Breast epithelium (tissue), 4 donors: ENCODE results near the gene WBP11. TPM values are rescaled to one million over a fixed set of nuclear protein-coding genes. Genes with fewer than 3 reads are reported as not detected.
A peak's percentile ranks its signal among the peaks of the same experiment; 100 is the strongest.

Source experiments
- DNase-seq, 2 donors: peaks; one replicate each; pipeline ENCODE4 v3.0.0-alpha.2; 2019; ENCODE audit warnings: low spot score in 2 of 2
- H3K27ac ChIP-seq, 2 donors: fragments of 200-600 bp; sonication (generic) in 1 of 2; one replicate each; pipeline ENCODE4 v1.5.1; 2016 to 2019; ENCODE audit warnings: mild to moderate bottlenecking in 1 of 2
- H3K27me3 ChIP-seq, 2 donors: fragments of 200-600 bp; sonication (generic) in 1 of 2; one replicate each; pipeline versions ENCODE4 v1.5.1 to v1.6.0; 2017 to 2019; ENCODE audit warnings: control low read depth in 1 of 2, mild to moderate bottlenecking in 1 of 2
- H3K36me3 ChIP-seq: fragments of 200-600 bp; one replicate; pipeline ENCODE4 v1.5.1; 2019
- H3K4me1 ChIP-seq, 2 donors: fragments of 200-600 bp; sonication (generic); one replicate each; pipeline ENCODE4 v1.5.1; 2016 to 2019; ENCODE audit warnings: control low read depth in 1 of 2
- H3K4me3 ChIP-seq, 3 donors: fragments of 200-600 bp; sonication (generic); 1 replicate in 2 of 3; 2 replicates in 1 of 3; pipeline ENCODE4 v1.5.1; 2016 to 2019; ENCODE audit warnings: mild to moderate bottlenecking in 3 of 3, moderate library complexity in 2 of 3
- H3K9me3 ChIP-seq, 2 donors: fragments of 200-600 bp; sonication (generic) in 1 of 2; one replicate each; pipeline ENCODE4 v1.5.1; 2016 to 2019; ENCODE audit warnings: control low read depth in 1 of 2
- POLR2A ChIP-seq: fragments of 450-650 bp; IDR thresholded peaks from one replicate; pipeline ENCODE4 v1.6.1; 2016; ENCODE audit warnings: antibody characterized with exemption, mild to moderate bottlenecking, moderate library complexity
- POLR2AphosphoS5 ChIP-seq, 3 donors: sonication (generic); formaldehyde crosslinking; IDR thresholded peaks; one replicate each; pipeline ENCODE4 v1.6.1; 2017; ENCODE audit warnings: antibody characterized with exemption in 3 of 3
- intact Hi-C: fragments of 100-400 bp; cut with DNase I; formaldehyde crosslinking; loops from one replicate; pipeline ENCODE4 v1.15.1; 2023; ENCODE audit warnings: low total_unique reads
- total RNA-seq, 3 donors: library from RNA; depleted of rRNA; stranded (reverse); fragments of >200 nt; gene quantifications; one replicate each; pipeline ENCODE4 v1.1.0, GENCODE V29; 2016
- TF ChIP-seq, protein P1 (sequence below), 3 donors: fragments of 450-650 bp; IDR thresholded peaks; one replicate each; pipeline ENCODE4 v1.5.1; 2016 to 2017; ENCODE audit warnings: antibody characterized with exemption in 3 of 3, mild to moderate bottlenecking in 3 of 3, moderate library complexity in 3 of 3

Gene WBP11
- total RNA-seq, 3 donors from 2014 or later, result 20.3 to 22.8 (median 22.1) TPM

DNA sequence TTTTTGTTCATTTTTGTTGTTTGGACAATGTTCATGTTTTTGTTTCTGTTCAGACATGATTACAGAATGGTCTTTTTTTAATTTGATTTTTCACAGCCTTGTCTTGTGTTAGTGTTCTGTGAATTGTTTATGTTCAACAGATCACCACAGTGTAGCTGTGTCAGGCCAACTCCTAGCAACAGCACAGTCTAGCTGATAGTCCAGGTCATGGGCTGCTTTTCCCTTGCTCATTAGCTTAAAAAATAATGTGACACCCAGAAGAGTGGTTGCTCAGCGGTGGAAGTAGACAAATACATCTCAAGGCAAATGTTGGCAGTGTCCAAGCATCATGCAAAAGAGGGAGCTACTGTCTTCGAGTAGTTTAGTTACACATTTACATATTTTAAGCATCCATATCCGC lies 22.4 kb downstream of the WBP11 start:
- H3K9me3 ChIP-seq, result no peaks in the 10 kb centered on the region
- TF ChIP-seq, protein P1, sequence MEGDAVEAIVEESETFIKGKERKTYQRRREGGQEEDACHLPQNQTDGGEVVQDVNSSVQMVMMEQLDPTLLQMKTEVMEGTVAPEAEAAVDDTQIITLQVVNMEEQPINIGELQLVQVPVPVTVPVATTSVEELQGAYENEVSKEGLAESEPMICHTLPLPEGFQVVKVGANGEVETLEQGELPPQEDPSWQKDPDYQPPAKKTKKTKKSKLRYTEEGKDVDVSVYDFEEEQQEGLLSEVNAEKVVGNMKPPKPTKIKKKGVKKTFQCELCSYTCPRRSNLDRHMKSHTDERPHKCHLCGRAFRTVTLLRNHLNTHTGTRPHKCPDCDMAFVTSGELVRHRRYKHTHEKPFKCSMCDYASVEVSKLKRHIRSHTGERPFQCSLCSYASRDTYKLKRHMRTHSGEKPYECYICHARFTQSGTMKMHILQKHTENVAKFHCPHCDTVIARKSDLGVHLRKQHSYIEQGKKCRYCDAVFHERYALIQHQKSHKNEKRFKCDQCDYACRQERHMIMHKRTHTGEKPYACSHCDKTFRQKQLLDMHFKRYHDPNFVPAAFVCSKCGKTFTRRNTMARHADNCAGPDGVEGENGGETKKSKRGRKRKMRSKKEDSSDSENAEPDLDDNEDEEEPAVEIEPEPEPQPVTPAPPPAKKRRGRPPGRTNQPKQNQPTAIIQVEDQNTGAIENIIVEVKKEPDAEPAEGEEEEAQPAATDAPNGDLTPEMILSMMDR (IDR thresholded peaks at IDR 0.05), result no peak
- TF ChIP-seq POLR2AphosphoS5 (IDR thresholded peaks at IDR 0.05) (no peak), POLR2A (no peak)
- no peaks in the 10 kb centered on the region for H3K27me3 ChIP-seq
- intact Hi-C loops, result no loop called here
- no peak for DNase-seq
- no peaks in the 10 kb centered on the region for H3K36me3 ChIP-seq
- no peak overlapping the region for H3K4me3 ChIP-seq
- peaks cover 0 to 7% of the 10 kb centered on the region in 2 donors for H3K4me1 ChIP-seq
- no peak overlapping the region for H3K27ac ChIP-seq

DNA sequence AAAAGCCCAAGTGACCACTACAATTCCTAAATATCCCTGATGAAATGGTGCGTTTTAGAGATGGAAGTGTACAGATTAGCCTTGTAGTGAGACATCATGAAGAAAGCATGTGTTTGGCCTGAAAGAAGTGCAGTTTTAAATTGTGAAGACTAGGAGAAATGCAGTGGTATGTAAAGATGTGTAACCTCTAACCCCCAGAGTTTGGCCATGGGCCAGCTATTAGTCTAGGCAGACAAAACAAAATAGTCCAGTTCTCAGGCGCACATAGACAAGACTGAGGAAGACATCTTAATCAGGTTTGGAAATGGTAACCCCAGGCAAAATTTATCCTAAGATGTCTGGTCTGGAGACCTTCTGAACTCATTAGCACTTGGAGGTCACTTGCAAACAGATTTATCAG lies 23.4 kb downstream of the WBP11 start:
- Histone ChIP-seq H3K4me1 (peaks cover 0 to 7% of the 10 kb centered on the region in 2 donors), H3K9me3 (no peaks in the 10 kb centered on the region), H3K27ac (no peak overlapping the region), H3K27me3 (no peaks in the 10 kb centered on the region), H3K36me3 (no peaks in the 10 kb centered on the region), H3K4me3 (no peak overlapping the region)
- DNase-seq, result no peak
- intact Hi-C loops, result no loop called here
- TF ChIP-seq POLR2AphosphoS5 (IDR thresholded peaks at IDR 0.05), result no peak
- TF ChIP-seq POLR2A, result no peak
- TF ChIP-seq, protein P1 (IDR thresholded peaks at IDR 0.05), result no peak

DNA sequence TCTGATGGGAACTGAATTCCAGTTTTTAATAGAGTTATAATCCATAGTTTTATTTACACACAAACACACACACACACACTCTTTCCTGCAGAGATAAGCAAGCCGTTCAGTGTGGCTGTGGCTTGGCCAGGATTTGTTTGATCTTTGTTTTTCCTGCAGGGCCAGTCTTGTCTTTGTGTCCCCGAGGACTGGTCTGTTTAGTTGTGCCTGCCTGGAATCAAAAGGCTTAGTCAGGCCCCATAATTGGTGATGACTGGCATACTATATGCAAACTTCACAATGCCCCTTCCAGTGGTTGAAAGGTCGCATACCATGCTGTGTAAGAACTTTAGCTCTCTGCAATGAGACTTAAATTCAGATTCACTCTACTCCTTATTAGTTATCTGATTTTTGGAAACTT lies 26.0 kb downstream of the WBP11 start:
- peak overlapping the region; percentile 98 to 99 for H3K27ac ChIP-seq
- intact Hi-C loops, result no loop called here

DNA sequence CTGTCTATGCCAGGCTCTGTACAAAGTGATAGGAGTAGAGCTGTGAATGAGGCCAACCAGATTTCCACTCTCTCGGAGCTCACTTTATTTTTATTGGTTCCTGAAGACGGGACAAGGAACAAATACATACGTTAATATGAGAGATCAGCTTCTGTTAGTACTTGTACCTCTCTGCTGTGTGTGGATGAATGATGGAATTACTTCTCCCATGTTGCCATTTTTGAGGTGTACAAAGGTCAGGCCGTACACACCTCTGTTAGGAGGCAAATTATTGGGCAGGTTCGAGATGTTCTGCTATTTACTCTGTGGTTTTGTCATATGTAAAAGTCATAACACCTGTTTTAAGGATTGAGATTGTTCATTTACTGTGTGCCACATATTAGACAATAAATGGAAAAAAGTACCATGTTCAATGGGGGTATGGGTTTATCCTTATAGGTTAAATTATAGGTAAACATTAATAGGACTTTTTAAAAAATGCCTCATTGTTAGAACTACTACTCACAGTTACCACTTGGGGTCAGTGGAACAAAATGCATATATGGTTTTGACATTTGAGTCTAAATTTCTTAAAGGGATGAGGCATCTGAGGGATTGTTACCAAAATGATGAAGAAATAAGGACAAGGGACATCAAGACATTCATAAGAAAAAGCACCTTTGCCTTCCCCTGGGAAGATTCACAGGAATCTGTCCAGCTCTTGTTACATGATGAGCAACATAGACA lies 26.9 kb downstream of the WBP11 start:
- no peak for TF ChIP-seq POLR2A
- TF ChIP-seq POLR2AphosphoS5 (IDR thresholded peaks at IDR 0.05), result no peak
- TF ChIP-seq, protein P1 (IDR thresholded peaks at IDR 0.05), result peak in 1 of 3 donors; percentile 24
- intact Hi-C loops, result no loop called here
- H3K27ac ChIP-seq, result peak overlapping the region; percentile 98 to 99
- H3K36me3 ChIP-seq, result no peaks in the 10 kb centered on the region
- no peak for DNase-seq
- peak overlapping the region; percentile 79 to 88 (median 79) for H3K4me3 ChIP-seq
- H3K27me3 ChIP-seq, result no peaks in the 10 kb centered on the region
- peaks cover 0 to 7% of the 10 kb centered on the region in 2 donors for H3K4me1 ChIP-seq
- H3K9me3 ChIP-seq, result no peaks in the 10 kb centered on the region

More for the DNA sequence above, 26.0 kb downstream of the WBP11 start:
- TF ChIP-seq POLR2AphosphoS5 (IDR thresholded peaks at IDR 0.05) (no peak), POLR2A (no peak)
- TF ChIP-seq, protein P1 (IDR thresholded peaks at IDR 0.05), result no peak
- no peaks in the 10 kb centered on the region for H3K36me3 ChIP-seq
- peaks cover 0 to 7% of the 10 kb centered on the region in 2 donors for H3K4me1 ChIP-seq
- peak overlapping the region in 1 of 3 donors; percentile 79 for H3K4me3 ChIP-seq
- H3K27me3 ChIP-seq, result no peaks in the 10 kb centered on the region
- no peak for DNase-seq
- no peaks in the 10 kb centered on the region for H3K9me3 ChIP-seq

DNA sequence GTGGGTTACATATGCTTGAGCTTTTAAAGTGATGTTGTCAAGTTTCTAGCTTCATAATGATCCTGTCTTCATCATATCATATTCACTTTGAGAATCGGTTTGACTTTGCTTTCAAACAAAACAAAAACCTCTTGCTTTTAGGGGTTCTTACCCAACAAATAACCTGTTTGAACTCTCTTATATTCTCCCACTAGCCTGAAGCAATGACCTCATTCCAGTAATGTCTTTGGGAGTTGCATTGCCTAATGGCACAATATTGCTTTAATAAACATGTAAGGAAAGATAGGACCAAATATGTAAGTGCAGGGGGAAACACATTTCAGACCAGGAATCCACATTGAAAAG lies 27.7 kb downstream of the WBP11 start:
- intact Hi-C loops, result no loop called here
- Histone ChIP-seq H3K27me3 (no peaks in the 10 kb centered on the region), H3K4me3 (peak overlapping the region; percentile 79 to 88 (median 79)), H3K36me3 (no peaks in the 10 kb centered on the region), H3K9me3 (no peaks in the 10 kb centered on the region), H3K4me1 (peaks cover 0 to 7% of the 10 kb centered on the region in 2 donors), H3K27ac (peak overlapping the region; percentile 98 to 99)
- DNase-seq, result no peak
- TF ChIP-seq, protein P1 (IDR thresholded peaks at IDR 0.05), result no peak
- TF ChIP-seq POLR2AphosphoS5 (IDR thresholded peaks at IDR 0.05) (no peak), POLR2A (peak; percentile 25)
